ENCODE results near the gene TNNT1. TPM values are rescaled to one million over a fixed set of nuclear protein-coding genes. Genes with fewer than 3 reads are reported as not detected.
A peak's percentile ranks its signal among the peaks of the same experiment; 100 is the strongest.

TNNT1 gene
- total RNA-seq, 1 donor: 1.1 TPM

DNA sequence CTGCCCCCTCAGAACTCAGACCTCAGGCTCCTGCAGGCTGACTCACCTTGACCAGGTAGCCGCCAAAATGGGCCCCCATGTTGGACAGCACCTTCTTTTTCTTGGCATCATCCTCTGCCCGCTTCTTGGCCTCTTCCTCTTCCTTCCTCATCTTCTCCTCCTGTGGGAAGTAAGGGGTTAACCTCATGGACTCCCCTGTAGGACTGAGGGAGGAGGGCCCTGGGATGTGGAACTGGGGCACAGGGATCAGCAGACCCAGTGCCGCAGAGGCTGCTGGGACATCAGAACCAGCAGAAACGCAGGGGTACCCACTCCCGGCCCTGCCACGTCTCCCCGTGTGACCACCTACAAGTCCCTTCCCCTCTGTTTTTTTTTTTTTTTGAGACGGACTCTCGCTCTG is 11.1 kb downstream of the TNNT1 start:
- TF ChIP-seq, protein P1, sequence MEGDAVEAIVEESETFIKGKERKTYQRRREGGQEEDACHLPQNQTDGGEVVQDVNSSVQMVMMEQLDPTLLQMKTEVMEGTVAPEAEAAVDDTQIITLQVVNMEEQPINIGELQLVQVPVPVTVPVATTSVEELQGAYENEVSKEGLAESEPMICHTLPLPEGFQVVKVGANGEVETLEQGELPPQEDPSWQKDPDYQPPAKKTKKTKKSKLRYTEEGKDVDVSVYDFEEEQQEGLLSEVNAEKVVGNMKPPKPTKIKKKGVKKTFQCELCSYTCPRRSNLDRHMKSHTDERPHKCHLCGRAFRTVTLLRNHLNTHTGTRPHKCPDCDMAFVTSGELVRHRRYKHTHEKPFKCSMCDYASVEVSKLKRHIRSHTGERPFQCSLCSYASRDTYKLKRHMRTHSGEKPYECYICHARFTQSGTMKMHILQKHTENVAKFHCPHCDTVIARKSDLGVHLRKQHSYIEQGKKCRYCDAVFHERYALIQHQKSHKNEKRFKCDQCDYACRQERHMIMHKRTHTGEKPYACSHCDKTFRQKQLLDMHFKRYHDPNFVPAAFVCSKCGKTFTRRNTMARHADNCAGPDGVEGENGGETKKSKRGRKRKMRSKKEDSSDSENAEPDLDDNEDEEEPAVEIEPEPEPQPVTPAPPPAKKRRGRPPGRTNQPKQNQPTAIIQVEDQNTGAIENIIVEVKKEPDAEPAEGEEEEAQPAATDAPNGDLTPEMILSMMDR (IDR thresholded peaks at IDR 0.05; ENCODE audit: insufficient read depth, low read length): no peak
- DNase-seq (ENCODE audit: low read depth): no peak
- no peak overlapping the region for H3K4me3 ChIP-seq (ENCODE audit: low read depth, low read length)

DNA sequence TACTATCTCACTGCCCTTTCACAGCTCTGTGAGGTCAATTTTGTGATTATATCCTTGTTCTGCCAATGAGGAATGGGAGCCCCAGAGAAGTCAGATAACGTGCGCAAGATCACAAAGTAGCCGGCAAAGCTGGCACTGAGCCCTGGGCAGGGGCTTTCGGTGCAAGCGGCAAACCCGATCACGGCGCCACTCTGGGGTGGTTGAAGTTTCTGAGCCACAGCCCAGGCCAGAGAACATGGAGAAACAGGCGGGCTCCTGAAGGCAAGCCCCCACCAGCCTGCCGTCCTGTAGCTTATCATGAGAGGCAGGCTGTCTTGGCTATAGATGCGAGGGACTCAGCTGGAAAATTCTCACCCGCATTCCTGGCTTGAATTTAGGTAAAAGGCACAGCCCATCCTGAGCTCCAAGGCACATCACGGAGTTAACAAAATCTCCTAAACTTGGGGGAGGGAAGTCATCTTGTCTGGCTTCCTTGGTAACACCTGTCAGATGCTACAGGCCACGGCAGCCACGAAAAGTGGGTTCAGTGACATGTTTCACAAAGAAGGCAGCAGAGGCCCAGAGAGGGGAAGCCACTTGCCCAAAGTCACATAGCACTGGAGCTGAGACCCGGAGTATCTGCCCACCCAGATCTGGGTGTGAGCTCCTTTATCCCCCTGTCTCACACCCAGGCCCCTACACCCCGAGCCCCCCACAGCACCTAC is 12.5 kb downstream of the TNNT1 start:
- H3K4me3 ChIP-seq (ENCODE audit: low read depth, low read length): no peak overlapping the region
- DNase-seq (ENCODE audit: low read depth): no peak
- TF ChIP-seq, protein P1 (IDR thresholded peaks at IDR 0.05; ENCODE audit: insufficient read depth, low read length): no peak

DNA sequence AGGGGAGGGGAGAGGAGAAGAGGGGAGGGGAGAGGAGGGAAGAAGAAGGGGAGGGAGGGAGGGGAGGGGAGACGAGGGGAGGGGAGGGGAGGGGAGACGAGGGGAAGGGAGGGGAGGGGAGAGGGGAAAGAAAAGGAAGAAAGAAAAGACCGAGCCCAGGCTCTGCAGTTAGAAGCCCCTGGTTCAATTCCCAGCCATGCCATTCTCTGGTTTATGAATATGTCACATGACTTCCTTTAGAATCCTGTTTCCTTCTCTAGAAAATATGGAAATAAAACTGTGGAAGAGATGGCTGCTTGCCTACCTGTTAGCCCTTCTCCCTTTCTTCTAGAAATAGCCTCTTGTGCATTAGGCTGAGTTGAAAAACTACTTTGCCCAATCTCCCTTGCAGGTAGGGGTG is 14.3 kb downstream of the TNNT1 start:
- TF ChIP-seq, protein P1 (IDR thresholded peaks at IDR 0.05; ENCODE audit: insufficient read depth, low read length): no peak
- DNase-seq (ENCODE audit: low read depth): no peak
- no peak overlapping the region for H3K4me3 ChIP-seq (ENCODE audit: low read depth, low read length)

DNA sequence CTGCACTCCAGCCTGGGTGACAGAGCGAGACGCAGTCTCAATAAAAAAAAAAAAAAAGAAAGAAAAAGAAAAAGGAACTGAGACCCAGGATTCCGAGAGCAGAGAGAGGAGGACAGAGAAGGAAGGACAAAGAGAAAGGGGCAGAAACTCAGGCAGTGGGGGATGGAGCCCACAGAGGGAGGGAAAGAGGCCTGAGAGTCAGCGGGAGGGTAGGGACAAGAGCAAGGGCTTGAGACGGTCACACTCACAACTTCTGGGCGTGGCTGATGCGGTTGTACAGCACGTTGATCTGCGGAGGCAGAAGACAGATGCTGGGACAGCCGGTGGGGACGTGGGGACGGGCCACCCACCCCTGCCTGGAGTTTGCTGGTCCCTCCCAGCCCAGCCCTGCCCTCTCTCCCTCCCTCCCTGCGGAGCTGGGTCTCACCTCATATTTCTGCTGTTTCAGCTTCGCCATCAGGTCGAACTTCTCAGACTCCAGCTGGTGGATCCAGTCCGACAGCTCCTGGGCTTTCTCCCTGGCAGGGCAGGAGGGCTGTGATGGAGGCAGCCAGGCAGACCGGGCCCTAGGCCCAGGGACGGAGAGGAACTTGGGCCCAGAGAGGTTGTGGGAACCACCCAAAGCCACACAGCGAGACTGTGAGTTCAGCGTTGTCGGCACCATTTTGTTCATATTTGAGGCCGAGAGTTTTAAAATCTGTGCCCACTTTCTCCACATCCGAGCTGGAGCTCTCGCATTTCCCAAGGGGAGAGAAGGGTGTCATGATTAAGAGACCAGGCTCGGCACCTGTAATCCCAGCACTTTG is 15.2 kb downstream of the TNNT1 start:
- no peak for DNase-seq (ENCODE audit: low read depth)
- TF ChIP-seq, protein P1 (IDR thresholded peaks at IDR 0.05; ENCODE audit: insufficient read depth, low read length): no peak
- no peak overlapping the region for H3K4me3 ChIP-seq (ENCODE audit: low read depth, low read length)

DNA sequence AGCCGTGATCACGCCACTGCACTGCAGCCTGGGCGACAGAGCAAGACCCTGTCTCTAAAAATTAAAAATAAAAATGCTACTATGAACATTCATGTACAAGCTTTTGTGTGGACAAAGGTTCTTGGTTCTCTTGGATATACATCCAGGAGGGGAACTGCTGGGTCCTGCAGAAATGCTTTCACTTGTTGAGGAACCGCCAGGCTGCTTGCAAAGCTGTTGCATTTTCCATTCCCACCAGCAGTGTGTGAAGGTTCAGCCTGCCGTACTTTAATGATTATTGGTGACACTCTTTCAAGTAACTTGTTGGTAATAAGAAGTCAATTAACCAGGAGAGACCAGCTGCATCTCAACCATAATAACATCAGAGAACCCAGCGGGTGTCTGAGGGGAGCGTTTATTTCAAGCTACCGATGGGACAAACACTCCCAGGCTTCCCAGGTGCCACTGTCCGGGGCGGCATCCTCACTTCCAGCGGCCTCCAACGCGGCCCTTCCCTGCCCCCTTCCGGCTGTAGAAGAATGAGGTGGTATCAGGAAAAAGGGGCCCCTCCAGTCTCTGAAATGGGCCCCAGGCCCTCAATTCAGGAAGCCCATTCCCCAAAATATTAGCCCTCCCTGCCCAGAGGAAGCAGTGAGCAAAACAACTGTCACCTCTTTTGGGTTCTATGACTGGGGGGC is 16.4 kb downstream of the TNNT1 start:
- DNase-seq (ENCODE audit: low read depth): no peak
- TF ChIP-seq, protein P1 (IDR thresholded peaks at IDR 0.05; ENCODE audit: insufficient read depth, low read length): peak; percentile 4
- no peak overlapping the region for H3K4me3 ChIP-seq (ENCODE audit: low read depth, low read length)

DNA sequence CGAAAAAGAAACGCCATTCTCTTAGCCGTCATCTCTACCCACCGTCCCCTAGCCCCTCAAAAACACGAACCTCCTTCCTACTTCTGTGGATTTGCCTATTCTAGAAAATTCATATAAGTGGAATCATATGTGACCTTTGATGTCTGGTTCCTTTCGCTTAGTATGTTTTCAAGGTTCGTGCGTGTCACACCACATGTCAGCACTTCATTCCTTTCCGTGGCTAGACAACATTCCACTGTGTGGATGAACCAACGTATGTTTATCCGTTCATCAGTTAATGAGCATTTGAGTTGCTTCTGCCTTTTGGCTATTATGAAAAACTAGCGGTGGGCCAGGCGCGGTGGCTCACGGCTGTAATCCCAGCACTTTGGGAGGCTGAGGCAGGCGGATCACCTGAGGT is 17.6 kb downstream of the TNNT1 start:
- TF ChIP-seq, protein P1 (IDR thresholded peaks at IDR 0.05; ENCODE audit: insufficient read depth, low read length): no peak
- H3K4me3 ChIP-seq (ENCODE audit: low read depth, low read length): no peak overlapping the region
- DNase-seq (ENCODE audit: low read depth): no peak
